RCC 7860 (cell line): ENCODE data around the gene CMTM3.
"Not testable (repeated sequence)": the region's sequence is repeated elsewhere in the genome, so short reads cannot be mapped to it uniquely, and the experiment has no call there.

ENCODE experiments used
- DNase-seq: peaks from one replicate; pipeline ENCODE4 v3.0.0-alpha.2; 2015; ENCODE audit warnings: low spot score
- FAIRE-seq: peaks from 2 replicates; lab custom pipeline; 2012; peaks lifted over from hg19 to GRCh38; lab: Jason Lieb, UNC

The CMTM3 gene, protein sequence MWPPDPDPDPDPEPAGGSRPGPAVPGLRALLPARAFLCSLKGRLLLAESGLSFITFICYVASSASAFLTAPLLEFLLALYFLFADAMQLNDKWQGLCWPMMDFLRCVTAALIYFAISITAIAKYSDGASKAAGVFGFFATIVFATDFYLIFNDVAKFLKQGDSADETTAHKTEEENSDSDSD

DNA sequence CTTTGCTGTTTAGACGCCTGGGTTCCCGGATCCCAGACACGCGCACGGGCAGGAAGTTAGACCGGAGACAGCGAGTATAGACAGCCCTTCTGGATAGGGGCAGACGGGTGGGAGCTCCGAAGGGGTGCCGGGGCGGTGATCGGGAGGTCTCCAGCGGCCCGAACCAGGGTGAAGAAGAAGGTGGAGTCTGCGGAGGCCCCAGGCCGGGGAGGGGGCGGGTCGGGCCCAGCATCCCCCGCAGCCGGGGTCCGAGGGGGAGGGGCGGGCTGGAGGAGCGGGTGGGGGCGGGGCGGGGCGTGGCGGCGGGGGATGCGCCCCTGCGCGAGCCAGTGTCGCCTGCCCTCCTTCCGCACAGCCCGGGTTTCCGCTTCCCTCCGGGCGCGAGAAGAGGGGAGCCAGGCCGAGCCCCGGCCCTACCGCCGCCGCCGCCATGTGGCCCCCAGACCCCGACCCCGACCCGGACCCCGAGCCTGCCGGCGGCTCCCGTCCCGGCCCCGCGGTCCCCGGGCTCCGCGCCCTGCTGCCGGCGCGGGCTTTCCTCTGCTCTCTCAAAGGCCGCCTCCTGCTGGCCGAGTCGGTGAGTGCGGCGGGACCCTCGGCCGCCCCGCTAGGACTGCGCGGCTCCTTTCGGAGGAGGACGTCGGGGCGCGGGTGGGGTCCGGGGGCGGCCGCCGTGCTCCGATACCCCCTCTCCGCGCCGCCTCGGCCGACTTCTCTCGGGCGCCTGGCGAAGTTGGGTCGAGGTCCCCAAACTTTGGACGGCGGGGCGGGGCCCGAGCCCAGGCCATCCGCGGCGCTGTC is at the start of gene CMTM3:
TSS of gene CMTM3 (plus strand) at position 329 of the 801 bp plus-strand sequence. CDS start at position 431, 102 bp downstream.
- DNase-seq (no peak), FAIRE-seq (no peak)

DNA sequence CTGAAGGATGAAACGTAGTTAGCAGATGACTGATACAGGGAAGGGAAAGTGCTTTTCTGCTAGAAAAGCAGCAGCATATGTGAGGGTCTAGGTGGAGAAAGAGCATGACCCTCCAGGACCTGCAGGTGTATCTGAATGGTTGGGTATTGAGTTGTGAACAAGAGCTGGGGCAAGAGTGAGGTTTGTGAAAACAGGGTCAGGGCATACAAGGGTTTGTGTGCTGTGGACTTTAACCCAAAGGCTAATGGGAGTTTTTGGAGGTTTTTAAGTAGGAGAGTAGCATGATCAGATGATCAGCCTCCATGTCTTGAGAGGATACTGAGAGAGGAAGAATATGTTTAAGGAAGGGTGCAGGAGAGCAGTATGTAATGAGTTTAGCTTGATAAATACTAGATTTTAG is 44.4 kb upstream of the CMTM3 start:
- FAIRE-seq (no peak), DNase-seq (no peak)

DNA sequence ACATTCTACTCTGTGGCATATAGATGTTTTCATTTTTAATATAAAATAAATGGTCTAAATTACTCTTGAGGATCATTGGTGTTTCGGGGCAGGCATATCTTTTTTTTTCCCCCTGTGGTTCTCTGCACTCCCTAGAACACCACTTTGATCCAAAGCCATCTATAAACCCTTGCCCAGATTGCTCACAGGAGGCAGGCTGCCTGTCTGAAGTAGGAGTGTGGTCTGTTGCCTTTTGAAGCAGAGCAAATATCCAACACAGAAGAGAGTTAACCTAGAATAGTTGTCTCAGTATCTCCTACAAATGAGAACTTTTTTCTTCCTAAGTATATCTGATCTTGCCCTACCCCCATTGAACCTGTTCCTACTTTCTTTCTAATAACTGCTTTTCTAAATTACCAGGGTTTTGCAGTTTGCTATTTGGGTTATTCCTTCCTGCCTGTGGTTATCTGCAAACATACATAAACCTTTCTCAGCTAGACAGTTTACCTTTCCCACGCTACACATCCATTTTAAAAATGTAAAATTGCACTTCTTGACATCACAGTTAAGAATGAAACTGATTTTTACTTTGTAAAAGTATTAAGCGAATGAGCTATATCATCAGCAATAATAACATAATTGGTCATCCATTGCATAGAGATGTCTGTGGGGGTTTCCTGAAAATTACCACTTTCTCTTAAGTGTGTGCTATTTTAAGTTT is 43.0 kb upstream of the CMTM3 start:
- FAIRE-seq (no peak), DNase-seq (no peak)

DNA sequence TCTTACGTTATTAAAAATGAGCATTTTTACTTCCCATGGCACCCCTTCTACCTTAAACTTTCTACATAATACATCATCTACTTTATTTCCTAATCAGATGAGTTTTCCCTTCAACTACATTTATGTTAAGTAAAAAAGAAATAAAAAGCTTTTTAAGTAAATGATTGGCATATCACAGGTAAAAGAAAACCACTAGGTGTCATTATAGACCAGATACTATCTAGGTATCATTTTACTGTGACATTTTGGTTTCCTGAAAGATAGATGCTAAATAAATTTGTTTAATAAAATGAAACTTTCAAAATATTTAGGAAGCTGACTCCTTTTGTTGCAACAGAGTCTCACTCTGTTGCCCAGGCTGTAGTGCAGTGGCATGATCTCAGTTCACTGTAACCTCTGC is 42.1 kb upstream of the CMTM3 start:
- FAIRE-seq (peak; percentile 16), DNase-seq (no peak)

DNA sequence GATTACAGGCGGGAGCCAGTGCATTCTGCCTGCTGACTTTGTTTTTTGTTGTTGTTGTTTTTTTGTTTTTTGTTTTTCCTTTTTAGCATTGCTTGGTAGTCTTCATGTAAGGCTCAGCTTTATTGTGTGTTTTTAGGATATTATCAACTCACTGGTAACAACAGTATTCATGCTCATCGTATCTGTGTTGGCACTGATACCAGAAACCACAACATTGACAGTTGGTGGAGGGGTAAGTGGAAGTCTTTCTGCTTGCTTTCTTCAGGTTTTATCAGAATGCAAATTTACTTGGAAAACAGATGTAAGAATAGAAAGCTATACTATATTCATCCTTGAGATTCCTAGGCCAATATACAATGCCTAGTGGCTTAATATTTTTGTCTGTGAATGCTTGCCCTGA is 41.5 kb upstream of the CMTM3 start:
- FAIRE-seq (no peak), DNase-seq (no peak)

DNA sequence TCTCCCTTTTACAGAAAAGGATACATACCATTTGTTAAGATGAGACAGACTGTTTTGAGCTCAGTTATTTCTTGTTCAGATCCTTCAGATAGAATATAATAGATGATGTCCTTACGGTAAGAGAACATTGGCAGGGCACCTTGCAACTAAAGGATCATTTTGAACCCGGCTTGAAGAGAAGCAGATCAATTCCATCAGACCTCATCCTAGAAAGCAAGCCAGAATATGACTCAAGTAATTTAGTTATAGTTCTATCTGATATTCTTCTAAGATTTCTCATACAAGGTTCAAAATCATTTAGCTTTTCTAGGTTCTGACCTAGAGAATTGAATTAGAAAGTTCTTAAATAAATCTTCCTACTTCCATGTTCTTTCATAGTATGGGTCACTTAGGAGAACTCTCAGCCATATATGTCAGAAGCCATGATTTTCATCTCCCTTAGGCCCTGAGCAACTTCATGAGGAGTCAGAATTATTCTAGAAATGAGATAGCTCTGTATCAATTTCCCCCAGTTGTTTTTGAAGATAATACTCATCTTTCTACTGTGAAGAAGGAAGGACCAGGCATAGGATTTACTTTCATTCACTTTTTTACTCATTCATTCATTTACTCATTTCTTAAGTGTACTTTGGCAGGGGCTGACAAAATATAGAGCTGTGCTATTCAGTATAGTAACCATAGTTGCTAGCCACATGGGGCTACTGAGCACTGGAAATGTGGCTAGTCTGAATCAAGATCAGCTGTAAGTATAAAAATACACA is 40.8 kb upstream of the CMTM3 start:
- no peak for DNase-seq
- FAIRE-seq = no peak

DNA sequence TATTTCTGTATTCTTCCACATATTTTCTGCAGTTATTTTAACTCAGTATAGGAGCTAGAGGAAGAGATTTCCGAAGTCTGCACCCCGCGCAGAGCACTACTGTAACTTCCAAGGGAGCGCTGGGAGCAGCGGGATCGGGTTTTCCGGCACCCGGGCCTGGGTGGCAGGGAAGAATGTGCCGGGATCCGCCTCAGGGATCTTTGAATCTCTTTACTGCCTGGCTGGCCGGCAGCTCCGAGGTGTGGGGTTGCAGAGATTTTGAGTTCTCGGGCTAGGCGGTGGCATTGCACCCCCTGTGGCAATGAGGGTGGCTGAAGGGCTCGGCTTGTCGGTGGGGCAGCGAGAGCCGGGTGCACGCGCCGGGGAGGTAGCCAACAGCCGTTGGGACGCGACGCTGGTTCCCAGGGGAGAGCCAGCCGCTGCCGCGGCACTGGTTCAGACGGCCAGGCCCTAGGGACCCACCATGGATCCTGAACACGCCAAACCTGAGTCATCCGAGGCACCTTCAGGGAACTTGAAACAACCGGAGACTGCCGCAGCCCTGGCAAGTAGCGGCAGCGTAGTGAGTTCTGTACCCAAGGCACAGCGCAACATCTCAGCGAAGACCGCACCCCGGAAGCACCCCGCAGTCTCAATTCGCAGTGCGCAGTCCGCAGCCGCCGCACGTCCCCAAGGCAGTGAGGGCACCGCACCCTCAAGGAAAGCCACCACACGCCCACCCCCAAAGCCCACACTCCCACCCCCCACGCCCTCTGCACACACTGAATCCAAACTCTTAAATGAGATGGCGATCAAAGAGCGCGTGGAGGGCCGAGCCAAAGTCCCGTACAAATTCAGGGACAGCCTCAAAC is 38.2 kb upstream of the CMTM3 start, which contains the start of gene CMTM1:
TSS of gene CMTM1 (plus strand) at position 389 of the 851 bp plus-strand sequence. CDS start at position 464, 75 bp downstream.
- FAIRE-seq = no peak
- no peak for DNase-seq

DNA sequence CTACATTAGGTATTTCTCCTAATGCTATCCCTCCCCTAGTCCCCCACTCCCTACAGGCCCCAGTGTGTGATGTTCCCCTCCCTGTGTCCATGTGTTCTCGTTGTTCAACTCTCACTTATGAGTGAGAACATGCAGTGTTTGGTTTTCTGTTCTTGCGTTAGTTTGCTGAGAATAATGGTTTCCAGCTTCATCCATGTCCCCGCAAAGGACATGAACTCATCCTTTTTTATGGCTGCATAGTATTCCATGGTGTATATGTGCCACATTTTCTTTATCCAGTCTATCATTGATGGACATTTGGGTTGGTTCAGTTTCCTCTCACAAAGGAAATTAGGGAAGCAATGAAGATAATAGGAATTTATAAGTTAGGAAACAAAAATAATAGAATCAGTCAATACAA is 37.2 kb upstream of the CMTM3 start:
- not testable (repeated sequence) for DNase-seq, FAIRE-seq

DNA sequence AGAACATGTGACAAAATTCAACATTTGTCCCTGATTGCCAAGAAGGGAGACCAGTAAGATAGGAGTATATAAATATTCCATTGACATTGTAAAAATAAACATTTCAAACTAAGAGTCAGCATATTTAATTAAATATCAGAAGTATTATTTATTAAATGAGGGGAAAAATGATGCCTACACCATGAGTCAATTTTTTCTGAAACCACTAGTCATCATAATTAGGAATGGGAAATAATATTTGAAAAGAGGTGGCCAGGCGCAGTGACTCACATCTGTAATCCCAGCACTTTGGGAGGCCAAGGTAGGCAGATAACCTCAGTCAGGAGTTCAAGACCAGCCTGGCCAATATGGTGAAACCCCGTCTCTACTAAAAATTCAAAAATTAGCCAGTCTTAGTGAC is 36.1 kb upstream of the CMTM3 start:
- no peak for DNase-seq
- no peak for FAIRE-seq

DNA sequence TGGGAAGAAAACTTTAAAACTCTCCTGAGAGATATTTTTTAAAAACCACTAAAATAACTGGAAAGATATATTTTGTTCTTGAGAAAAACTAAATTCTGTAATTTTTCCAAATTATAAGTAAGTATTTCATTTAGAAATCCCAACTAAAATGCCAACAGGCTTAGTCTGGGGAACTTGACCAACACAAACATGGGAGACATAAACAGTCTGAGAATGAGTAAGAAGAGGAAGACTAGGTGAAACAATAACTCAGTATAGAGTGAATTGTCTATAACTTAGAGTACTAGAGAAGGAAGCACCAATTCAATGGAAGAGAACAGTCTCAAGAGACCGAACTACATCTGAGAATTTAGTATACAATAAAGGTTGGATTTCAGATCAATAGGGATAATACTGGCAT is 35.4 kb upstream of the CMTM3 start:
- peak; percentile 44 for FAIRE-seq
- no peak for DNase-seq

DNA sequence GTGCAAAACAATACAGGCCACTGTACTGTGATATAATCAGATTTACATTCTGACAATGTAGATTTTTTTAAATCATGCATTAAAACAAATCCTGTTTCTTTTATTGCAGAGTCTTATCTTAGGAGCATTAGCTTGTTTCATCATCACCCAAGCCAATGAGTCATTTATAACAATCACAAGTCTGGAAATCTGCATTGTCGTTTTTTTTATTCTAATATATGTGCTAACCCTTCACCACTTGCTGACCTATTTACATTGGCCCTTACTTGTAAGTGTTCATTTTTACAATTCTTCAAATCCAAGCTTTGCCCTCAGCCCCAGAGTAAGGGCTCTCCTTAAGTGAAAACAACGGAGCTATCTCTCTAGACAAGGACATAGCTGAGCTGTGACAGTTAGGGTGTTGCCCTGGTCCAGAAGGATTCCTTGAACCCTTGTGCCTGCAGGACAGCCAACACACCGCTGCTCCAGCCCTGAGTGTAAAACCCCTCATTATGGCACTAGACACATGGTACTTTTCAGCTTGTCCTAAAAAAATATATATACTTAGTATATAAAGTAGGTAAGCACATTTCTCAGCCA is 34.6 kb upstream of the CMTM3 start:
- DNase-seq (no peak), FAIRE-seq (peak; percentile 40)

DNA sequence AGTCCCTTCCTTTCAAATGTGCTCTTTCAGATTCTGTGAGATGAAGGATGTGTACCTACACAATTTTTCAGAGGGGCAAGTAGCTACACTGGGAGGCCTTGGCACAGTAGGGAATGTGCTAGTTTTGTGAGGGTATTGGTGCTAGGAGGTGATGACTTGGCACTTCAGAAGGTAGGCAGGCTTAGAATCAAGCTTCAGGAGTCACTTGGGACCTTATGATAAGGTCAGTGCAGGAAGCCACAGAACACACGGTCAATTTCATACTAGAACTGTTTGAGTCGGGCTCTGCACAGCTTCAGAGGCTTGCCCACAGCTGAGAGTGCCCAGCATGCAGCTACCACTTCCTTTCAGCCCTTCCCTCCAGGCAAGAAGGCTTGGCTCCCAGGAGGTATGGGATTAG is 32.1 kb upstream of the CMTM3 start:
- FAIRE-seq = no peak
- no peak for DNase-seq

DNA sequence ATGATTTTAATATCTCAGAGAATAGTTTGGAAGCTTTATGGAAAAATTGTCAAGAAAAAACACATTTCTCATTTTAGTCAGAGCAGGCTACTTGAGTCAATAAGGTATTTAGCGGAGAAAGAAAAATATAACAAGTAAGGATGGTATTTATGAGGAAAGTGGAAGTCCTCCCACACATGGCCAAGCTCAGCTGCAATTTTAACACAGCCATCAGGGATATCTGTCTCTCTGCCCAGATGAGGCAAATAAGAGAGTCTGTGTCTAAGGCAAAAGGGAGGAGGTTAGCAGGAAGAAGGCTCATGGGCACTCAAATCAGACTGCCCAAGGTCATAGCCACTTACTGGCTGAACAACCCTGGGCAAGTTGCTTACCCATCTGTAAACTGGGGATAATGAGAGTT is 30.4 kb upstream of the CMTM3 start:
- DNase-seq (no peak), FAIRE-seq (no peak)

DNA sequence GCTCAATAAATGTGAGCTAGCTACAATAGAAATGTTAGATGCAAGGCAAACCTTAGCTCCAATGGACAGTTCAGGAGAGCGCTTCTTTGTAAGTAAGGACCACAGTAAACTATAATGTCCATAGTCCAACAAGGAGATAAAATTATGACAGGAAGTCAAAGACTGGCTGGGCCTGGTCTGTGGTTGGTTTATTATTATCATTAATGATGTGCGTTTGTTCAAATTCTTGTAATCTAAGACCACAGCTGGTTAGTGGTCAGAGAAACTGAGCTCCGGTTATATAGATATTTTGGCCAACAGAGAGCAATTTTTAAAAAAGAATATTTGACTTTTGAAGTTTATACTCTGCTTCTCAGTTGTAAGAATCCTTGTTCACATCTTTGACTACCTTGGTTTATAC is 30.0 kb upstream of the CMTM3 start:
- DNase-seq (no peak), FAIRE-seq (no peak)

DNA sequence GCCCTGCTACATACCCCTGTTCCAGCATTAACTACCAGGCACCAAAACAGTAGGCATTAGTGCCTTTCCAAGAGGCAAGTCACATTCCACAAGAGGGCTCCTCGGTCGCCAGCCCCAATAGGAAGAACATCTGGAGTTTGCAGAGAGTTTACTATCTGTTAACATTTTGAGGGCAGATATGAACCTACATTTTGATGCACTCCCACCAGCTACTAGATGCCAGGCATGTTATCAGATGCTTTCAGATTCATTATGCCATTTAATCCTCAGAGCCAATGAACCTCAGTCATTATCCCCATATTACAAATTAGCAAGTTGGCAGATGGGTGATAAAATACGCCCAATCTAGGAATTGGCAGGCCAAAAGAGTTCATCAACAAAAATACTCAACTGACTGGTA is 29.4 kb upstream of the CMTM3 start:
- no peak for DNase-seq
- FAIRE-seq = no peak

DNA sequence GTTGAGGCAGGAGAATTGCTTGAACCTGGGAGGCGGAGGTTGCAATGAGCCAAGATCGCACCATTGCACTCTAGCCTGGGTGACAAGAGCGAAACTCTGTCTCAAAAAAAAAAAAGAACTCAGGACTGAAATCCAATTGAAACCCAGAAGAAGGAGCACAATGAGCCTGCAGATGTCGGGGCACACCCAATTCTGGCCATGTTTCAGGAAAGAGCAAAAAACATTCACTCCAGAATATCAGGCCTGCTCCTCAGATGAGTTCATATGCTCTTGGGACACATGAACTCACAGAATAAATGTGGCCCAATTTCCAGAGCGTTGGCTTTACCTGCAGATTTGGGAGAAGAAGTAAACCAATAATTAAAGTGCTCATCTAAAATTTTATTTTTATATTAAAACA is 28.2 kb upstream of the CMTM3 start:
- no peak for FAIRE-seq

DNA sequence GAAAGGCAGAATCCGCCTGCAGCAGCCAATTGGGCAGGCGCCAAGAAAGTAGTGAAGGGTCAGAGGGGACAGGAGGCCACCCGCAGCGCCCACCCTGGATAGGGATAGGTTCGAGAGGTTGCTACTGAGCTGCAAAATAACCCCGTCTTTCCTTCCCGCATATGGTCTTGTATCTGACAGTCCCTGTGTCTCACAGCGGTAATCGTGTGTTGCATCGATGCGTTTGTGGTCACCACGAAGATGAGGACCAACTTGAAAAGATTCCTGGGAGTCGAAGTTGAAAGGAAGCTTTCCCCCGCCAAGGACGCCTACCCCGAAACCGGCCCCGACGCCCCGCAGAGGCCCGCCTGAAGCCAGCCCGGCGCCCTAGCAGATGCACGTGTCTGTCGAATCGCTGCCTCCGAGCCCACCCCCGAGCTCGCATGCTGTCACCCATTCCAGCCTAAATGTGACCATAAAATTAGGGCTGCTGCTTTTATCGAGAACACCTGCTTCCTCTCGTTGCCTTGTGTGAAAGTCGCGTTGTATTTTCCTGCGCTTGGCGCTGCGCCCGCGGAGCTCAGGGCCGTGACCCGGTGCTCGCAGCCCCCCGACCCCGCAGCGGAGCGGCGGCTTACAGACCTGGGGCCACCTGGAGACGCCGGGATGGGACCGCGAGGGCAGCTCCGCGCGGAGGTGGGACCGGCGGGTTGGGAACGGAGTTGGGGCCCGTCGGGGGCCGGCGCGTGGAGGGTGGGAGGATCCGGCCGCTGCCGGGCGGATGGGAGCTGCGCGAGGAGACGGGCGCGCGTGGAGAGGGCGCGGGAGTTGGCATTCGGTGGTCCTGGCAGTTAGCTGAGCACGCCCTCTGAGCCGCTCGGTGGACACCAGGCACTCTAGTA is 25.6 kb upstream of the CMTM3 start, which contains the start of gene CMTM2:
TSS of gene CMTM2 (plus strand) at position 813 of the 881 bp plus-strand sequence. CDS start 145 bp downstream, outside the sequence.
- no peak for DNase-seq
- no peak for FAIRE-seq

More for the DNA sequence above, 28.2 kb upstream of the CMTM3 start:
- DNase-seq = no peak

DNA sequence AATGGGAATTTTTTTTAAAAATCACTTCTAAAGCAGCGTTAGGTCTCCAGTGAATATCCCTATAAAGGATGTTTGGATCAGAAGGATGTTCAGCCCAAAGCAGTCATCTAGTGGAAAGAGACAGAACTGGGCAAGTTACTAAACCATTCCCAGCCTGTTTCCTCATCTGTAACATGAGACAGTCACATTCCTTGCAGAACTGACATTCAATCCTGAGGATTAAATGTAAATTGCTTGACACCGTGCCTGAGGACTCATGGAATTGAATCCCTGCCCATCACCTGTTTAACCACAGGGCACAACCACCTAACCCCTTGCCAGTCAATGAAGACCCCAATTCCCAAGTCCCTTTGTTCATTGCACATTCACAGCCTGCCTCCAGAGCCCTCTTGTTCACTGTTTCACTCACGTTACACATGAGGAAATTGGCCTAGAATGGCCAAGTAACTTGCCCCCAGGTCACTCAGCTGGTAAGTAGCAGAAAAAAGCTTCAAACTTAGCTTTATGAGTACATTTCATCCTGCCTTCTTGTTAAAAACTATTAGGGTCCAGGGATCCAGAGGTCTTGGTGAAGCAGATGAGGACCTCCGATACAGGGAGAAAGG is 23.8 kb upstream of the CMTM3 start:
- no peak for DNase-seq
- FAIRE-seq = no peak
